ENCODE measurements around the gene EDEM2. TPM values are rescaled to one million over a fixed set of nuclear protein-coding genes. Genes with fewer than 3 reads are reported as not detected.

Gene EDEM2
- 22.2 and 32.8 TPM in 2 replicates for total RNA-seq

GRCh38 chr20:35146920-35147574, at the start of gene EDEM2:
Gene EDEM2, minus strand, starts transcription at chr20:35147336. Its CDS starts 78 bp downstream, at chr20:35147258.

GRCh38 chr20:35171753-35172433, 24.8 kb upstream of the EDEM2 start, which contains the start of gene PROCR:
Gene PROCR, plus strand, starts transcription at chr20:35172072. Its CDS starts 83 bp downstream, at chr20:35172155.

GRCh38 chr20:35092524-35093266, 54.4 kb downstream of the EDEM2 start, which contains the start of gene TRPC4AP:
Gene TRPC4AP, minus strand, starts transcription at chr20:35092807. Its CDS starts 26 bp downstream, at chr20:35092781.

Other genes with a start within 250 kb of the EDEM2 start
- 136 and 158 TPM in 2 replicates for gene GSS, start 191.5 kb downstream of the EDEM2 start, total RNA-seq
- gene MYH7B, start 191.5 kb downstream of the EDEM2 start, total RNA-seq, result 0.65 TPM in 1 of 2 replicates, not detected in the other
- gene TRPC4AP, start 54.5 kb downstream of the EDEM2 start, total RNA-seq, result 42.5 and 49.3 TPM in 2 replicates
- 151 and 162 TPM in 2 replicates for gene PROCR, start 24.7 kb upstream of the EDEM2 start, total RNA-seq
- under 0.01 TPM in 1 of 2 replicates, not detected in the other for gene MMP24, start 79.4 kb upstream of the EDEM2 start, total RNA-seq
- gene MMP24OS, start 130.8 kb upstream of the EDEM2 start, total RNA-seq, result 16.9 and 20.5 TPM in 2 replicates
- 193 and 240 TPM in 2 replicates for gene EIF6, start 137.4 kb upstream of the EDEM2 start, total RNA-seq
- gene FAM83C, start 145.1 kb upstream of the EDEM2 start, total RNA-seq, result 0.62 and 1.0 TPM in 2 replicates

Data from hair follicular keratinocyte (primary cell).